Activated gamma-delta T cell treated with Interleukin-2 at 50 U/mL for 16 hours (primary cell): ENCODE data around the gene CHL1.

ENCODE experiments used
- DNase-seq: peaks from one replicate; pipeline ENCODE4 v3.0.0-alpha.2; 2020

The CHL1 gene

DNA sequence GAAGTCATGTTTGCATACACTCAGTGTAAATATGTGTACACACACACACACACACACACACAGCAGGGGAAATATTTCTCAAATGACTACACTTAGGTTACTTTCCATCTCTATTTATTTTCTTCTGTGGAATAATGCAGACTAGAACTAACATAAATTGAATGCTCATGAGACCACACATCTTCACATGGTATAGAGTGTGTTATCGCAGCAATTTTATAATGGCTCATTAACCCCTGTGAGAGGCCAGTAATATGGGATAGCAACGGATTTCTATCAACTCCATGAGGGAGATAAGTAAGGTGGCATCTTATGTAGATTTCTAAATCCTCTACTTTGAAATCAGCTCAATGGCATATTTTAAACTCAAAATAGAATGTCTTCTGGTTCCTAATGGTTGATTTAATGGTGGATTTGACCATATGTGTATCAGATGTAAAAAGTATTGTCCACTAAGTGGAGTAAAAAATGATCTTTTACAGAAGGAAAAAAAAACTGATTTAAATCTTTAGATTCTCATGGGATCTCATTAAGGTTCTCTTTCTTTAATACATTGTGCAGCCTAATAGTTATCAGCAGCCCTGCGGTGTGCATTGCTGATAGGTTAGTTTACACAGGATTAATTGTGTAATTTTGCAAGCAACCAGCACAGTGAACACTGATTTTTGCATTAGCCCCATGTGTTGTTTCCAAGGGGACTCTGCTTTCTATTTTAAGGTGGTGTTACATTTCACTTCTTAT, 32.0 kb downstream of the CHL1 start:
- no peak for DNase-seq

DNA sequence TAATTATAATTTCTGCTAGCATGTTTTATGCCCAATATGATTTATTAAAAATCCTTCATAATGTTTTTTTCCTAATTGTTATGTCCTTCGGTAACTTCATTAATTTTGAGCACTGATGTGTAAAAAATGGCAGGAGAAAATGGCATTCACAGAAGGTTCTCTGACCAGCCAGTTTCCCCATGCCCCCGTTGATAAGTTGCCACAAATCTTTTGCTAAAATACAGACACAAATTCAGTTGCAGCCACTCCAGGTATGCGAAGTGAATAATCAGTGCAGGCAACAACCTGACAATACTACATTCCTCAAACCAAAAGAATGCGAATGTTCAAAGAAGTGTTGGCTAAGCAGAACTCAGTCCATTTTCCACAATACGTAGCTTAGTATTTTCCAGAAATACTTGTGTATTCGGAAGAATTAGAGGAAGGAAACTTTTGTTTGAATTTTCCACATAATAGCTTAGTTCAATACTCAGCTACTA, 32.7 kb downstream of the CHL1 start:
- DNase-seq = no peak

DNA sequence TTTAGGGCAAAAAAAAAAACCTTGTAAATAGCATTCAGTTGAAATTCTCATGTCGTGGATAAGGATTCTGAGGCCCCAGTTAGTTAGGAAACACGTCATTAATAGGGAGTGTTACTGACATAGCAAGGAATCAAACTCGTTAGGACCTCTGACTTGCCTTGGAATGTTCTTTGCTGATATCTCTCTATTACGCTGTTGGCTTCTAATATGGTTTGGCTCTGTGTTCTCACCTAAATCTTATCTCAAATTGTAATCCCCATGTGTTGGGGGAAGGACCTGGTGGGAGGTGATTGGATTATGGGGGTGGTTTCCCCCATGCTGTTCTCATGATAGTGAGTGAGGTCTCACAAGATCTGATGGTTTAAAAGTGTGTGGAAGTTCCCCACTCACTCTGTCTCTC, 40.3 kb downstream of the CHL1 start:
- DNase-seq = no peak

DNA sequence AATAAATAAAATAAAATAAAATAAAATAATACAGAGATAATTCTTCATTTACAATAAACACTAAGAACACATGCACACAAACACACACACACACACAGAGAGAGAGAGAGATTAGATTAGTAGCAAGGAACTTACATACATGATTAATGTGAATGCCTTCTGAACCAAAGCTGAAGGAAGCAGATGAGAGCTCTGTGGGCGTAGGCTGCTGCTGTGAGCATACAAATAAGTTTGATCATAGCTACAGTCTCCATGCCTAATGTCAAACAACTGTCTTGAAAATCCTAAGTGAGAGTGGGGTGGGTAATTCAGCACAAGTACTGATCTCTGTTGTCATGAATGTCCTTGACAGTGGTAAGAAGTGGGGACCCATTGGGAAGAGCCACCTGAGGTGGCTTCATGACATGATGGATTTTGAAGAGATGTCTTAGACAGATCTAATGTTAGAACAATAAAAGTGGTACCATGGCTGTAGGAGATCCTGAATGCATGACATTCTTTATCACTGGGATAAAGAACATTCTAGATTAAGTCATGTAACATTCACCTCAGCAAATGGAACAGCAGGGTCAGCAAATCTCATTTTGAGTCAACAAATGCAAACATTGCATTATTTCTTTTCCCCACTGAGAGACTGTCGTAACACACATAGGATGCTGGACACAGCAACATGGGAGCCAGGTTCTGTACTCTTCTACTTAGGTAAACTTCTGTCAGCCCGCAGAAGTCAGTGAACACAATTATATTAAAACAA, 46.2 kb downstream of the CHL1 start:
- no peak for DNase-seq

DNA sequence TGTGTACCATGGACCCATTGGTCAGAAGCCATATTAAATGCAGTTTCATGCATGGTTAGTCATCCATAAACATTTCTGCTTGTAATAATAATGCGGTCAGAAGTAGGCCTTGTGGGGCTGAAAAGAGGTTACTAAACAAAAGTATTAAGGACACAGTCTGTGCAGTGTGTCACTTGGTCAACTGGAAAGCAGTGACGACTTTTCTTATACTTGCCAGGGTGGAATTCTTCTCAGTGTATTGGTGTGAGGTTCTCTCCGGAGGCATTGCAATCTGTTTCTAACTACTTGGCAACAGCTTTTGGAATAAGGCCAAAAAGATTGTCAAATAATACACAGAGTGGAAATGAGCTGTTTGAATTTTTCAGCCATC, 46.8 kb downstream of the CHL1 start:
- DNase-seq = no peak

DNA sequence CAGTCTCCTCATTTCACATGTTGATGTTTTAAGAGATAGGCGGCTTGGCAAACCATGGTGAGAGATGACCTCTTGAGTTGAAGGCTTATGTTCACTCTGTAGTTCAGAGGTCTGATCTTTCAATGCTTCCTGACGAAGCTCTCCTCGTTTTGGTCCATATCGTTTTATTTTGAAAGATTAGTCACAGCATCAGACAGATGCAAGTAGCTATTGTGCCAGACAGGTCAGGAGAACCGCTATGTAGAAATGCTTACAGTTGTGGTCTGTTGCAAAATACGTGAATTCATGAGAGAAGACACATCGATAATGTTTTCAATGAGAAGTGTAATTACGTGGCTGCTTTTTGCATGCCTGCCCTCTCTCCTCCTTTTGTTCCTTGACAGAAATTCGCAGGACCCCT, 47.5 kb downstream of the CHL1 start:
- no peak for DNase-seq

DNA sequence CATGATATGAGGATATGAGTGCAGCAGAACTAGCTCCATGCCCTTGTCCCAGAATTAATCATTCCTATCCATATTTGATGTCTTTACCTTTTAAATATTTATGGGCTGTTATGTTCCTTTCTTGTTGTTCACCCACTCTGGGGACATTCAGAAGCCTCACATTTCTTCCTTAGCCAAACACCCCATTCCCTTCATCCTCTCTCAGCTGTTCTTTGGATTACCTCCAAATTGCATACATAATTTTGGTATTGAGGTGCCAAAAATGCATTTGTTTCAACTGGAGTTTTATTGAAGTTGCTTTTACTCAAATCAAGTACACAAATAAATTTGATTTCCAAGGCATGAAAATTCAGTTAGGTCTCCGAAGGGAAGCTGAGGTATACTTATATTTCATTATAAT, 51.4 kb downstream of the CHL1 start:
- no peak for DNase-seq

DNA sequence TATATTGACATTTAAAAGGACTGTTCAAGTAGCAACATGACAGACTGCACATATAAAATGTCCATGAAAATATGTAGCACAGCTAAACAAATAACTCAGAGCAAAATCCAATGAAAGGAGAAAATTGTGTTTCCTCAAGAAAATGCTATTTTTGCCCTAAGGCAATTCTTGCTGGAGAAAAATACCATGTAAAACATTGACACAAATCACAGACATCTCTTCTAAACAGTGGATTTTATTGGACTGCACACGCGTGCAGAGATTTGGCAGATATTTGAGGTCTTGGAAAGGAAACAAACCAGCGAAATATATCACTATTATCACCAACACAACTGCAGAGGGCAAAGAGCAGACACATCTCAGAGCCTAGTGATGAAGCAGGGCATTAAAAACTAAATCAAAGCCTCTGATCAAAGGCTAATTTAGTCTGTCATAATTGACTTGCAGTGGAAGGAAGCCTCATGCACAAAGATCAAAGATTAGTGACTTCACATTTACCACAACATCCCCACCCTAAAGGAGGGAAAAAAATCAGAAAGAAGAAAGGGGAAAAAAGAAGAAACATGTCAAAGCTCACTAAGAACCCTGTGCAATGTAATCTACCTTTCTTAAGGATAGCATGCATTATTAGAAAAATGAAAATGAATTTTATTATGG, 52.4 kb downstream of the CHL1 start:
- DNase-seq = no peak

DNA sequence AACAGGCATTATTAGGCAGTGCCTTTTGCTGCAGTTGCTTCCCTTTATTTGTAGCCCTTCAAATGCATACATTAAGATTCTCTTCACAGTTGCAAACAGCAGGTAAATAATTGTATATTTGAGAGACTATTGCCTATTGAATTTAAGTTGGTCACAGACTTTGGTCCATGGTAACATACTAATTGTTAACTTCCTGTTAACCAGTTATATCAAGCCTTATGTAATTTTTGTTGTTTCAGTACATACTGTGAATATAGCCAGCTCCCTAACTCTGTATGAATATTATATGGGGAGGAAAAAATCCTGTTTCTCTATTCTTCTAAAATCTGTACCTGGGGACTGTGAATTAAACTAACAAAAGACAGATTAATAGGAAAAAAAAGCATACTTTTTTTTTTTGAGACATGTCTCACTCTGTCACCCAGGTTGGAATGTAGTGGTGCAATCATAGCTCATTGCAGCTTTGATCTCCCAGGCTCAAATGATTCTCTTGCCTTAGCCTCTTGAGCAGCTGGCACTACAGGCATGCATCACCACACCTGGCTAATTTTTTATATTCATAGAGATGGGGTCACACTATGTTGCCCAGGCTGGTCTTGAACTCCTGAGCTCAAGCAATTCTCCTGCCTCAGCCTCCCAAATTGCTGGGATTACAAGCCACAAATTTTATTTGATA, 53.2 kb downstream of the CHL1 start:
- no peak for DNase-seq

DNA sequence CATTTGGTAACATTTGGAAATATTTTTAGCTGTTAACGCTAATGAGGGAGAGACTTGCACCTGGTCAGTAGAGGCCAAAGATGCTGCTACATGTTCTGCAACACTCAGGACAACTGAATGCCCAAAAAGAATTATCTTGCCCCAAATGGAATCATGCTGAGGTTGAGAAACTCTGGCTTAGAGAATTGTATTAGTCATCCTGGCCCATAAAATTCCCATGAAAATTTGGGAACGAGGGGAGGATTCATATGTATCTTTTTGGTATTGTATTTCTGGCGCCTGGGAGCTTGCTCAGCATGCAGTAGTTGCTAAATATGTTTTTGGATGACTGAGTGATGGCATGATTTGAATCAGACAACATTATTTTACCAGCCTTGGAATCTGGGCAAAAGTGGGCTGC, 59.9 kb downstream of the CHL1 start:
- no peak for DNase-seq

DNA sequence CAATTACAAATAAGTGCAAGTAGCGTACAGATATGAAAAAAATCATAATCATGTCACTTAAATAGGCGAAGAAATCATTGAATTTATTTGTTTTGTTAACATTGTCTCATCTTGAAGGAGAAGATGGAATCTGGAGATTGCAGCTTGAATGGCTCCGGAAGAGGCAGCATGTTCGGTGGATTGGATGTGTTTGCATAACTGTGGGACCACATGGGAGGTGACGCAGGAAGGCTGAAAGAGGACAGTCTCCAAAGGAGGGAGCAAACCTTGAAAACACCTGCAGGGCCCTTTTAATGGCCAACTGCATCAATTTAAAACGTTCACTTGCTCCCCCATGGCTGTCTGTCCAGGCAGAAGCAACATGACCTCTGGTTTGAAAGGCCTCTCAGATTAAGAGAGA, 61.3 kb downstream of the CHL1 start:
- no peak for DNase-seq

DNA sequence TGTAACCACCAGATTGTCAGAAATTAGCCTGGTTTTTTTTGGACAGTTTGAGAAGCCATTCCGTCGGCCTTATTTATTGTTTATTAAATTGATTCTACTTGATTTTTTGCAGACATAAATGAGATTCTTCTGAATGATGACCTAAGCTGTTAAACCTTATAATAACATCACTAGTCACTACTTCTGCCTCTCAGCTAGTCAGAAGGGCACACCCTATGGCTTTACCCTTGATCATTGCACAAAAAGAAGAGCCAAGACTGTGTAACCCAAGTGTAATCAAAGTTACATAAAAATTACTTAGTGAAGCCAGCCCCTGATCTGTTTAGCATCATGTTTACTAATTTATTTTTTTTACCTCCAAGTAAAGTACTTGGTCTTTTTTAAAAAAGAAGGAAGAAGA, 64.3 kb downstream of the CHL1 start:
- no peak for DNase-seq

DNA sequence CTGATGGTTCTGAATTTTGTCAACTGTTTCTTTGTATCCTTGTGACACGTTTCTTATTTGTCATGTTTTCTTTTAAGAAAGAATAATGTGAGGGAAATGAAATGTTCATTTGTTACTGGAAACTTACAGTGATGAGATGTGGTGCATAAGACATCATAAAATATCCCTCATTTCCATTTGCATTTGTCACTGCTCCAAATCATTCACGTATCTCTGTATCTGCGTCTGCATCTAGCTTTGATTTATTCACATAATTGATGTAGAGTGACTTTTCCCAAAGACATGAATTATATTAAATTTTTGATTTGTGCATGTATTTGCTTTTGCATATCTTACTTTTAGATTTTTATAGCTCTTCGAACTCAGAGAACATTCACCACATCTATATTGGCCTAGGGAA, 66.8 kb downstream of the CHL1 start:
- DNase-seq = no peak

DNA sequence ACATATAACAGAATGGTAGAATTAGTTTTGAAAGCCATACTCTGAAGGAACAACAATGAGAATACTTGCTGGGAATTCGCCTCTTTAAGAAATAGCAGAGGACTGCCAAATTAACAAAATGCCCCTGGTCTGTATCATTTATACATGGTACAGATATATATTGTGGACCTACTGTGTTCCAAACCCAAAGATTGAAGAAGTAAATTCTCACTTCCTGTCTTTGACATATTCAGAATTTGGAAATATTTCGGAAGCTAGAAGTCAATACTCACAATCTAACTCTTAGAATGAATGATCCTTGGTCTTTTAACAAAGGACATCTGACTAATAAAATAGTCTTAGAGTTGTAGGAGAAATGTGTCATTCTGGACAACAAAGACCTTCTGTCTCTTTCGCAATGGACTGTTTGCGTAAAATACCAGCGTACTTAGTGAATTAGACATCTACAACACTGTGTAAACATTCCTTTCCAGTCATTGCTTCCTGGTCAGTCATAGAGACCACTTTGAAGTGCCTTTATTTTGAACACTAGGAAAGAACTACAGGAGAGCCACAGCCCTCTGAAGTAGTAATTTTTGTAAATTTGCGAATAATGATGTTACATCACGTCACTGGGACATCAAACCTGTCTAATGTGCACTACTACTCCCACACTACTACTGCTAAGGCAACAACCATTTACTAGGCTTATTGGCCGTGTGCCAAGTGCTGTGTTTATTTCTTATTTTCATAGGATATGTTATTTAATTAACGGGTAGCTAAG, 68.0 kb downstream of the CHL1 start:
- no peak for DNase-seq

DNA sequence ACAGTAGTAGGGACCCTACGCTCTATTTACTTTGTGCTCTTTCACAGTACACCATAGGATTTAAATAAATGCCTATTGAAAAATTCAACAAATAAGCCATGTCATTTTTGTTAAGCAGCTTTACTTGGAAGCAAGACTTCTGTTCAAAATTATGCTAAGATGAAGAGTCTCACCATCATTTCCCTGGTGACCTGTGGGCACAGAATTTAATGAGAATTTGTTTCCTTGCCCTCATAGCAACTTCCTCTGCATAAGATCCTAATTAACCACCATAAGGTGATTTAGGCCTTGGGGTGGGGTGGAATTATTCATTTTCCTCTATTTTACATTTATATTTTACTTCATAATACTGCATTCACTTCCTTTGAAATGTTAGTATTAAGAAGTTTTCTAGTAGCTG, 70.5 kb downstream of the CHL1 start:
- DNase-seq = no peak

DNA sequence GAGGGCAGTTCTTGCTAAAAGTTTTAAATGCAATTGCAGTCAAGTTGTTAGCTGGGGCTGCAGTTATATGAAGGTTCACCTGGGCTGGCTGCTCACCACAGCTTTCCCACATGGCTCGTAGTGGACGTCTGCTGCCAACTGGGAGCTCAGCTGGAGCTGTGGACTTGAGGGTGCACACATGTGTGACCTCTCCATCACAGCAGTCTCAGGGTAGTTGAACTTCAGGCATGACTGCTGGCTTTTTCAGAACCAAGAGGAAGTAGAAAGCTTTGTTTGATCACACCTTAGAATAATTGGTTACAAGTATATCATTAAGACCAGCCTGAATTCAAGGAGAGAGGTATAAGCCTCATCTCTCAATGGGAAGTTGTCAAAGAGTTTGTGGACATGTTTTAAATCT, 74.1 kb downstream of the CHL1 start:
- no peak for DNase-seq

DNA sequence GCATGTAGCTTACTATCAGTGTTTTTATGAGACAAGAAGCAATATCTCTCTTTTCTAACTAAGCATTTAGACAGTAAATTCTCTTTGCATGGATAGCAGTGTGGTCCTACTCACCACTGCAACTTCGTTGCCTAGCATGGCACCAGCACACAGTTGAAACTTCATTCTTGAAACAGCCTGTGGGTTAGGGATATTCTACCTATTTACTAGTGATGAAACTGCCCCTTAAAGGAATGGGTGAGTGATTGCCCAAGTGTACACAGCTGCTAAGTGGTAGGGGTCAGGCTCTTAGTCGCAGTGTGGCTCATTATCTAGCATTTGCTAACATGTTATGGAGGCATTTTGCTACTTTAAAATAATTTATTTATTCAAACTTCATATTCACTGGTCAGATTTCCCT, 78.4 kb downstream of the CHL1 start:
- DNase-seq = no peak

DNA sequence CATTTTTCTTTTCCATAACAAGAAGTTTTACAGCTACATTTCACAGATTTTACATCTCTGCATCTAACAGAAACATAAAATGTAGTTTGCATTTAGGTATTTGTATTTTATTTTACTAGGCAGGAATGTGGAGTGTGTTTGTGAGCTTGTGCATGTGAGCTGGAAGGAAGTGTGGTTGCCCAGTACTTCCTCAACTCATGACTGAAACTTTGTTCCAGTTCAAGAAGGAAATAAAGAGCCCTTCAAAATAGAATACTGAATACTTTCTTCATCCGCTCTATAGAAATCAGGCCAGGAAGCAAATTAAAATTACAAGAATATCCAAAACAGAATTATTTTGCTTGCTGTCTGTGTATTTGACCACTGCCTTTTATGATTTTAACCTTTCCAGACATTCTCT, 81.3 kb downstream of the CHL1 start:
- DNase-seq = no peak

DNA sequence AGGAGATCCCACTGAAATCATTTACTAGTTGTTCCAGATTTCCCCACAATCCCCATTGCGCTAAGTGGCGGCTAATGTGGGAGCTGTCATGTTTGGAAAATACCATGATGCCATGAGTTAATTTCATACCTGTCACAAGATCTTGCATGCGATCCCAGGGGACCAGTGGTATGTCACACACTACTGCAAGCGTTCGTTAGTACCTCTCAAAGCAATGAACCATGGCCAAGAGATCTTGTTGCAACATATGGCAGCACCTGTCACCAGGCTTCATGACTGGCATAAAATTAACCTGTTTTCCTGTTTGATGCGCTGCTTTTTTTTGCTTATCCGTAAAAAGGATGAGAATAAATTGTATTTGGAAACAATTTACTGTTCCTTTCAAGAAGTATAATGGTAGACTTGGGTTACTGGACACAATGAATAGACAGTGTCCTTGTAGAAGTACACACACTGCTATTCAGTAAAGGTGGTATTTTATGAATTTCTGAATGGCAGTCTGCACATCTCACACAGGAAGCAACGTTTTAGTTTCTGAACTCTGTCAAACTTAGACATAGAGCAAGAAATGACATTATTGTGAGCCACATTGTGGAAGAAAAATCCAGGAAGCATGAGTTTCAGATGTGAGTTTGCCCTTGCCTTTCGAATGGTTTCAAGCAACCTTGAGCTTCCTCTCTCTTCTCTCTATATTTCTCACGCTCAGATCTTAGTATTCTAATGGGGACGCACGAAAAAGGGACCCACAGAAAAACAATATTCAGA, 81.9 kb downstream of the CHL1 start:
- DNase-seq = no peak

DNA sequence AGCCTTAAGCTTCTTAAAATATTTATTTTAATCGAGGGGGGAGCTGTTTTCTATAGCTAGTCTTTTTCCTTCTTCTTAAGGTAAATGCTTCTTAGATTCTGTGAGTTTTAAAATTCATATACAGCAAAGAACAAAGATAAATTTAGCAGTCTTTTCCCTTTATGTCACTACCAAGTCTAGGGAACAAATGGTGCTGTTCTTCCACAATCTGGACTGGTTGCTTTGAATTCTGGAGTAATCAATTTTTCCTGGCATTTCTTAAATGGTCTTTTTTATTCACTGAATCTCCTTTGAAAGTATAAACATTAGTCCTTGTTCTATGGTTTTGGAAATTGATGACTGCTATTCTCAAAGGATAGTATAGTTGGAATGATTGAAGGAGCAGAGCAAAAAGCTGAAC, 82.8 kb downstream of the CHL1 start:
- no peak for DNase-seq

DNA sequence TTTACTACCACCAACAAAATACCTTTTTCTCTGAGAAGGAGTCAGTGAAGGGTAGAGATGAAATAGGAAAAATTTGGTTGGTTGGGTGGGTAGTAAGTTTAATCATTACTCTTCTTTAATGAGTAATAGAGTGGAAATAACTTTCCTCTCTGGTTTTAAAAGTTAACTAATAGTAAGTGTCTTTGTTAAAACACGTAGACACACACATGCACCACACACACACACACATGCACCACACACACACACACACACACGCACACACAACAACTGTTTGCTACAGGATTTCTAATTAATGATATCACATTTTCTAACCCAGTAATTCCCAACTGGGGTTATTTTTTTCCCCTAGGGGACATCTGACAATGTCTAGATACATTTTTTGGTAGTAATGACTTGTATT, 84.1 kb downstream of the CHL1 start:
- no peak for DNase-seq

DNA sequence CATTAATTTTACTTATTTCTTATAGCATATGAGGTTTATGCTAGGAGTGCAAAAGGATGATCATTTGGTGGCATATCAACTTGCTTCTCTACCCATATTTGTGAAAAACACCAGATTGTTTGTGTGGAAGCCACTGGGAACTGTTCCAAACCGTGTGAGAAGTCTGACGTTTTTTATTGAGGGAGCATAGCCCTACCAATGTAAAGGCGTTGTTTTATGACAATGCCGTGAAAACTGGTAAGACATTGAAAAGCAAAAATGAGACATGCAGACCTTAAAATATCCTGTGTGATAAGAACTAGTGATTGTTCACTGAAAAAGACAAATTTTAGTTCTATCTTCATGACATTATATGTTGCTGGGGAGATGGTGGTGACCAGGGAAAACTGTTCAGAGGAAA, 87.8 kb downstream of the CHL1 start:
- DNase-seq = no peak
